ENCODE measurements around the gene CDH16. TPM values are rescaled to one million over a fixed set of nuclear protein-coding genes. Genes with fewer than 3 reads are reported as not detected.

Gene CDH16
- total RNA-seq, 2 experiments from 2014 or later, result not detected

- DNase-seq, result no peak
- H3K36me3 Mint-ChIP-seq (ENCODE audit: low read depth), result no peaks in the 10 kb centered on the region
- no peaks in the 10 kb centered on the region for H3K9me3 Mint-ChIP-seq
- POLR2A ChIA-PET, result interaction anchor here (2.8 kb wide), 1 partner anchor 39 kb away, joined by 27 read pairs; the partner anchor contains the start of gene NAE1
- CTCF ChIA-PET, result interaction anchor here (0.9 to 5.0 kb wide), 11 partner anchors 8 to 463 kb away, joined by 3 to 125 read pairs (median 16); partner anchors contain the start of gene NAE1
- no peak overlapping the region for H3K27ac Mint-ChIP-seq
- no peak overlapping the region for H3K4me3 Mint-ChIP-seq
- no peaks in the 10 kb centered on the region for H3K27me3 Mint-ChIP-seq
- H3K4me1 Mint-ChIP-seq, result peaks cover 29% of the 10 kb centered on the region
Observed at GRCh38 chr16:66869424-66869823, 49.3 kb downstream of the CDH16 start.

DNA sequence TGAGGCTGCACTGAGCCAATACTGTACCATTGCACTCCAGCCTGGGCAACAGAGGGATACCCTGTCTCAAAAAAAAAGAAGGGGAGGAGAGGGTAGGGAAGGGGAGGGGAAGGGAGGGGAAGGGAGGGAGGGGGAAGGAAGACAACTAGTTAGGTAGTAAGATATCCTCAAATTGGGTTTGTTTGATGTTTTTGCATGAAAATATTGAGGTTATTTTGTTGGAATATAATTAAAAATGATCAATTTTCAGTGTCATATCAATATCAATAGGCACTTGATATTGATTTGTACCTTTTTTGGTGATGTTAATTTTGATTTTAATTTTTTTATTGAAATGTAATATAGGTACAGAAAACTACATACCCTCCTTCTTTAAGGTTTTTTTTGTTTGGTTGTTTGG lies 55.0 kb downstream of the CDH16 start:
- Mint-ChIP-seq H3K4me1 (peaks cover 4% of the 10 kb centered on the region), H3K4me3 (no peak overlapping the region), H3K27ac (no peak overlapping the region), H3K27me3 (no peaks in the 10 kb centered on the region), H3K9me3 (no peaks in the 10 kb centered on the region), H3K36me3 (ENCODE audit: low read depth) (no peaks in the 10 kb centered on the region)
- POLR2A ChIA-PET, result no interaction called here
- no peak for DNase-seq
- CTCF ChIA-PET, result interaction anchor here (1.6 kb wide), 1 partner anchor 9 kb away, joined by 7 read pairs; no protein-coding TSS in a partner anchor

GRCh38 chr16:66862023-66862520 lies 56.6 kb downstream of the CDH16 start:
- DNase-seq, result no peak
- H3K27me3 Mint-ChIP-seq, result no peaks in the 10 kb centered on the region

GRCh38 chr16:66859397-66860068 lies 59.2 kb downstream of the CDH16 start:
- H3K27me3 Mint-ChIP-seq, result no peaks in the 10 kb centered on the region
- H3K27ac Mint-ChIP-seq, result no peak overlapping the region
- no peak for DNase-seq
- POLR2A ChIA-PET, result interaction anchor here (1.2 kb wide), 1 partner anchor 15 kb away, joined by 3 read pairs; no protein-coding TSS in a partner anchor
- no peaks in the 10 kb centered on the region for H3K36me3 Mint-ChIP-seq (ENCODE audit: low read depth)
- H3K4me1 Mint-ChIP-seq, result no peaks in the 10 kb centered on the region
- no peak overlapping the region for H3K4me3 Mint-ChIP-seq
- H3K9me3 Mint-ChIP-seq, result no peaks in the 10 kb centered on the region
- CTCF ChIA-PET, result interaction anchor here (1.3 kb wide), 1 partner anchor 13 kb away, joined by 4 read pairs; no protein-coding TSS in a partner anchor

More at GRCh38 chr16:66862023-66862520, 56.6 kb downstream of the CDH16 start:
- ChIA-PET POLR2A (no interaction called here), CTCF (interaction anchor here (0.8 to 2.0 kb wide), 4 partner anchors 11 to 132 kb away, joined by 3 to 12 read pairs (median 6); partner anchors contain the start of gene NAE1)
- Mint-ChIP-seq H3K9me3 (no peaks in the 10 kb centered on the region), H3K36me3 (ENCODE audit: low read depth) (no peaks in the 10 kb centered on the region), H3K27ac (no peak overlapping the region), H3K4me1 (no peaks in the 10 kb centered on the region), H3K4me3 (no peak overlapping the region)

GRCh38 chr16:66858740-66859396 lies 59.8 kb downstream of the CDH16 start:
- no peak overlapping the region for H3K4me3 Mint-ChIP-seq
- POLR2A ChIA-PET, result no interaction called here
- no peak overlapping the region for H3K27ac Mint-ChIP-seq
- no peaks in the 10 kb centered on the region for H3K4me1 Mint-ChIP-seq
- no peaks in the 10 kb centered on the region for H3K27me3 Mint-ChIP-seq
- CTCF ChIA-PET, result no interaction called here
- H3K36me3 Mint-ChIP-seq (ENCODE audit: low read depth), result no peaks in the 10 kb centered on the region
- H3K9me3 Mint-ChIP-seq, result no peaks in the 10 kb centered on the region
- no peak for DNase-seq

Other genes starting within 250 kb of the CDH16 start
- gene CMTM4, start 222.1 kb downstream of the CDH16 start, total RNA-seq, result under 1 TPM; 0.53 to 0.58 TPM
- 10 to 100 TPM; 50.1 to 52.9 TPM for gene DYNC1LI2, start 167.3 kb downstream of the CDH16 start, total RNA-seq
- under 1 TPM in 1 of 2 experiments, not detected in 1; 0.15 TPM for gene TERB1, start 117.3 kb downstream of the CDH16 start, total RNA-seq
- gene NAE1, start 87.9 kb downstream of the CDH16 start, total RNA-seq, result 10 to 100 TPM; 76.5 to 78.2 TPM
- under 1 TPM in 1 of 2 experiments, not detected in 1; 0.13 TPM for gene CA7, start 74.5 kb downstream of the CDH16 start, total RNA-seq
- gene PDP2, start 38.4 kb downstream of the CDH16 start, total RNA-seq, result 10 to 100 TPM; 30.7 to 33.9 TPM
- 1 to 10 TPM; 1.0 to 1.3 TPM for gene RRAD, start 6.7 kb upstream of the CDH16 start, total RNA-seq
- 100 to 1,000 TPM; 116 to 121 TPM for gene CIAO2B, start 15.5 kb upstream of the CDH16 start, total RNA-seq
- 10 to 100 TPM; 32.9 to 33.5 TPM for gene CES2, start 16.6 kb upstream of the CDH16 start, total RNA-seq
- gene CES3, start 42.4 kb upstream of the CDH16 start, total RNA-seq, result 1 to 10 TPM; 6.1 to 6.3 TPM
- 10 to 100 TPM; 37.8 to 39.3 TPM for gene CES4A, start 69.7 kb upstream of the CDH16 start, total RNA-seq
- gene CBFB, start 110.3 kb upstream of the CDH16 start, total RNA-seq, result 100 to 1,000 TPM; 236 to 238 TPM
- 10 to 100 TPM; 12.4 to 13.3 TPM for gene PHAF1, start 191.1 kb upstream of the CDH16 start, total RNA-seq
- 10 to 100 TPM; 14.6 to 16.2 TPM for gene B3GNT9, start 232.1 kb upstream of the CDH16 start, total RNA-seq
- 10 to 100 TPM; 96.9 to 97.3 TPM for gene TRADD, start 241.0 kb upstream of the CDH16 start, total RNA-seq
- 10 to 100 TPM; 52.3 to 54.4 TPM for gene FBXL8, start 241.1 kb upstream of the CDH16 start, total RNA-seq
- 100 to 1,000 TPM; 107 to 110 TPM for gene HSF4, start 245.9 kb upstream of the CDH16 start, total RNA-seq

Data from activated CD4-positive, alpha-beta memory T cell treated with anti-CD3 and anti-CD28 coated beads, Interleukin-2, amount 10 ng/mL, durations not matched to agents 7 days and 5 days (primary cell).